Measurements from ENCODE around the gene WNT5A. TPM values are rescaled to one million over a fixed set of nuclear protein-coding genes. Genes with fewer than 3 reads are reported as not detected.

Gene WNT5A
- total RNA-seq, 1 experiment from 2014 or later: 0.15 TPM

- H3K9me3 ChIP-seq (ENCODE audit: control insufficient read depth in 1 of 2, insufficient read depth in 1 of 2, low read depth in 1 of 2, low read length in 2 of 2): peaks cover 0 to 6% of the 10 kb centered on the region in 2 experiments; a peak in 2 of 4 replicates
- ATAC-seq: no peak
Observed at GRCh38 chr3:55467099-55467498, 20.0 kb downstream of the WNT5A start.

More at GRCh38 chr3:55467099-55467498, 20.0 kb downstream of the WNT5A start:
- no peaks in the 10 kb centered on the region for H3K4me1 ChIP-seq (ENCODE audit: control insufficient read depth in 1 of 2, insufficient read depth in 2 of 2, low read length in 2 of 2)
- H3K4me3 ChIP-seq (replicated peaks in 1 of 2; ENCODE audit: low read depth in 1 of 2, low read length in 2 of 2): no peak overlapping the region
- no TSS peak for BruUV-seq (replicated peaks)
- no peak overlapping the region for H3K4me2 ChIP-seq (ENCODE audit: low read length)
- intact Hi-C loops (cut with micrococcal nuclease): no loop called here
- H3K27me3 ChIP-seq (ENCODE audit: insufficient read depth, low read length): no peaks in the 10 kb centered on the region
- H3K27ac ChIP-seq (ENCODE audit: low read depth, low read length): no peak overlapping the region
- no peak for DNase-seq (ENCODE audit: low read depth, low spot score)
- H2AFZ ChIP-seq (ENCODE audit: low read depth, low read length, poor library complexity, severe bottlenecking): no peak overlapping the region
- no peak overlapping the region for H3K9ac ChIP-seq (ENCODE audit: low read length)
- ChIA-PET RAD21 (ENCODE audit: low non-redundant PET in 1 of 2, low total read pairs in 2 of 2, uncharacterized antibody in 2 of 2, unreplicated experiment in 2 of 2) (no interaction called here), POLR2A (no interaction called here), CTCF (no interaction called here)
- no peaks in the 10 kb centered on the region for H3K9me2 ChIP-seq (ENCODE audit: insufficient read depth)
- no peaks in the 10 kb centered on the region for H4K20me1 ChIP-seq (ENCODE audit: insufficient read depth)
- H3K36me3 ChIP-seq (ENCODE audit: control insufficient read depth in 1 of 2, insufficient read depth in 2 of 2, low read length in 2 of 2): no peaks in the 10 kb centered on the region
- TF ChIP-seq POLR2AphosphoS5 (IDR thresholded peaks at IDR 0.05; ENCODE audit: low read depth, low read length) (no peak), REST (IDR thresholded peaks at IDR 0.05; ENCODE audit: low read depth) (no peak), SIN3A (IDR thresholded peaks at IDR 0.05; ENCODE audit: low read depth) (no peak), YY1 (IDR thresholded peaks at IDR 0.05; ENCODE audit: extremely low read depth, insufficient replicate concordance, low read depth, low read length) (no peak), CBX3 (IDR thresholded peaks at IDR 0.05; ENCODE audit: low read depth) (no peak), ZBTB33 (IDR thresholded peaks at IDR 0.05; ENCODE audit: extremely low read depth, insufficient replicate concordance, low read length) (no peak), ATF3 (IDR thresholded peaks at IDR 0.05) (no peak), EGR1 (IDR thresholded peaks at IDR 0.05; ENCODE audit: low read depth) (no peak), POLR2A (IDR thresholded peaks at IDR 0.05; ENCODE audit: borderline replicate concordance, extremely low read depth, insufficient read depth, insufficient read length) (no peak)
- no peaks in the 10 kb centered on the region for H3K79me2 ChIP-seq (ENCODE audit: insufficient read depth, low read length)

Measured in HCT116 (cell line).